ENCODE results near the gene TTC38.

Gene TTC38

DNA sequence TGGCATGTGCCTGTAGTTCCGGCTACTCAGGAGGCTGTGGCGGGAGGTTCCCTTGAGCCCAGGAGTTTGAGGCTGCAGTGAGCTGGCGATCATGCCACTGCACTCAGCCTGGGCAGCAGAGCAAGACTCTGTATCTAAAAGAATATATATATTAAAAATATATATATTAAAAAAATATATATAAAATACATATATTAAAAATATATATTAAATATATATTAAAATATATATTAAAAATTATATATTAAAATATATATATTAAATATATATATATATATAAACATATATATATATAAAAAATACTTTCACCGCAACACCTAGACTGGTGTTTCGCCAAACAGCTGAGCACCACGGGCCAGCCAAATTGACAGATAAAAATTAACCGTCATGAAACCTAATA, 8.8 kb downstream of the TTC38 start:
- H3K4me2 ChIP-seq (ENCODE audit: low read length), result no peak overlapping the region
- no peaks in the 10 kb centered on the region for H3K9me3 ChIP-seq (ENCODE audit: control insufficient read depth, low read length)
- H3K79me2 ChIP-seq, result no peaks in the 10 kb centered on the region
- H3K9ac ChIP-seq, result no peak overlapping the region
- TF ChIP-seq, protein P1, sequence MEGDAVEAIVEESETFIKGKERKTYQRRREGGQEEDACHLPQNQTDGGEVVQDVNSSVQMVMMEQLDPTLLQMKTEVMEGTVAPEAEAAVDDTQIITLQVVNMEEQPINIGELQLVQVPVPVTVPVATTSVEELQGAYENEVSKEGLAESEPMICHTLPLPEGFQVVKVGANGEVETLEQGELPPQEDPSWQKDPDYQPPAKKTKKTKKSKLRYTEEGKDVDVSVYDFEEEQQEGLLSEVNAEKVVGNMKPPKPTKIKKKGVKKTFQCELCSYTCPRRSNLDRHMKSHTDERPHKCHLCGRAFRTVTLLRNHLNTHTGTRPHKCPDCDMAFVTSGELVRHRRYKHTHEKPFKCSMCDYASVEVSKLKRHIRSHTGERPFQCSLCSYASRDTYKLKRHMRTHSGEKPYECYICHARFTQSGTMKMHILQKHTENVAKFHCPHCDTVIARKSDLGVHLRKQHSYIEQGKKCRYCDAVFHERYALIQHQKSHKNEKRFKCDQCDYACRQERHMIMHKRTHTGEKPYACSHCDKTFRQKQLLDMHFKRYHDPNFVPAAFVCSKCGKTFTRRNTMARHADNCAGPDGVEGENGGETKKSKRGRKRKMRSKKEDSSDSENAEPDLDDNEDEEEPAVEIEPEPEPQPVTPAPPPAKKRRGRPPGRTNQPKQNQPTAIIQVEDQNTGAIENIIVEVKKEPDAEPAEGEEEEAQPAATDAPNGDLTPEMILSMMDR (IDR thresholded peaks at IDR 0.05), result no peak
- H3K4me1 ChIP-seq, result no peaks in the 10 kb centered on the region
- H3K36me3 ChIP-seq (ENCODE audit: control insufficient read depth, insufficient read depth, low read length), result no peaks in the 10 kb centered on the region
- no peak overlapping the region for H3K4me3 ChIP-seq (ENCODE audit: low read depth, low read length)
- no peaks in the 10 kb centered on the region for H3K27me3 ChIP-seq (ENCODE audit: control insufficient read depth, insufficient read depth, low read length)
- no peak overlapping the region for H3K27ac ChIP-seq
- H2AFZ ChIP-seq, result no peak overlapping the region

DNA sequence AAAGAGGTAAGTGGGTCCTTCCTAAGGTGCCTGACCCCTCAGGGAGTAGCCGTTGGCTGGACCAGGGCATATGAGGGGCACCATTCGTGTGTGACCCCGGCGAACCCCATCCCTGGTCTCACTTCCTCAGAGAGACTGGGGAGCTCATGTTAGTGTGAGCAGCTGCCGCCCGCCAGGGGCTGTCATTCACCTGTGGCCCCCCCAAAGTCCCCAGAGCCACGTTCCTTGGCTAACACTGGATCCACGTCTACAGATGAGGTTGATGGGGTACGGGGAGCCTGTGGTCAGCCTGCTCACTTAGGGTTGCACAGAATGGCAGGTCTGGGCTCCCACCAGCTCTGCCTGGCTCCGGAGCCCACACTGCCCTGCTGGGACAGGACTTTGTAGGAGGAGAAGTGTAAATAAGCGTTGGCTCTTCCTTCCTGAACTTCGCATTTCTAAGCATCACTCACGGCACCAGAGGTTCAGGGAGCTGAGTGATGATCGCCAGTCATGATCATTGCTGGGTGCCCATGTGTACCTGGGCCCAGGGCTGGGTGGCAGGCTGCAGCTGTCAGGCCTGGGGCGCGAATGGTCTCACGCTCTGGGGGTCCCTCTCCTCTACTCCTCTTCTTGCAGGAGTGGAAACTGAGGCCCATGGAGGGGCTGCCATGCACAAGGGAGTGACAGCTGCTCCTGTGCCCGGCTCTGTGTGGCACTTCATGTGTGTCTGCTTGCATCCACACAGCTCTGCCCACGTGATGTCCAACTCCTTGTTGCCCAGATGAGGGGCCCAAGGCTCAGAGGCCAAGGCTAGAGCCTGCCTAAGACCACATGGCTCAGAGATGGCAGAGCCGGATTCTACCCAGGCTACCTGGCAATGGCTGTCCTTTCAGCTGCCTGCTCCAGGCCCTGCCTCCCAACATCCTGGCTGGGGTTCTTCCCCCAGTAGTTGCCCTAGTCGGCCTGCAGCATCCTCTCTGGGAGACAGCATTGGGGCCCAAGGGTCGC, 11.1 kb downstream of the TTC38 start:
- H3K4me1 ChIP-seq, result no peaks in the 10 kb centered on the region
- TF ChIP-seq, protein P1 (IDR thresholded peaks at IDR 0.05), result no peak
- H3K4me2 ChIP-seq (ENCODE audit: low read length), result no peak overlapping the region
- H3K4me3 ChIP-seq (ENCODE audit: low read depth, low read length), result no peak overlapping the region
- H3K36me3 ChIP-seq (ENCODE audit: control insufficient read depth, insufficient read depth, low read length), result no peaks in the 10 kb centered on the region
- H3K27ac ChIP-seq, result no peak overlapping the region
- no peak overlapping the region for H3K9ac ChIP-seq
- no peak overlapping the region for H2AFZ ChIP-seq
- no peaks in the 10 kb centered on the region for H3K79me2 ChIP-seq
- H3K9me3 ChIP-seq (ENCODE audit: control insufficient read depth, low read length), result no peaks in the 10 kb centered on the region
- H3K27me3 ChIP-seq (ENCODE audit: control insufficient read depth, insufficient read depth, low read length), result no peaks in the 10 kb centered on the region

DNA sequence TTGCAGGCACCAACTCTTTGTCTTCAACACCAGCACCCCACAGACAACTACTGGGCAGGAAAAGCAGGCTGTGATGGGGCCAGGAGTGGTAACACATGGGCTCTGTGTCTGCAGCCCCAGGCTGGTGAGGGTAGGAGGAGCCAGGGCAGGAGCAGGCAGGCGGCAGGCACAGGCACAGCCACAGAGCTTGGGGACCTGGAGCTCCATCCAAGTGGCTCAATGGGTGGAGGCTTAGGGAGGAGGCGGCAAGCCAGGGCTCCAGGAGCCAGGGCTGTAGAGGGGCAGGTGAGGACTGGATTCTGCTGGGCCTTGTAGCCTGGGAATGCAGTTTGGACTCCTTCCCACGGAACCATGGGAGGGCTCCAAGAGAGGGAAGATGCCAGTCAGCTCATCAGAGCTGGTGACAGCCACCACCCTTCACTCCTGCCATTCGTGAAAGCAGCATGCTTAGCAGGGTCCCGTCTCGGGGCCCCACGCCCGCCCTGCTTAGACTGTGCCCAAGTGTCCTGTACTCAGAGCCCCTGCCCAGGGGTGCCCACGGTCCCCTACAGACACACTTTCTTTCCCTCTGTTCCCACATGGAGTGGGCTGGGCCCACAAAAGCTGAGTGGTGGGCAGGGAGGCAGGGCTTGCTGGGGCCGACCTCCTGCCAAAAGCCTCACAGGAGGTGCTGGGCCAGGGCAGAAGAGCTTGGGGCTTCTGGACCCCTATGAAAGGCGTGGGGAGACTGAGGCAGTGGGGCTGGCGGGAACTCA, 12.4 kb downstream of the TTC38 start:
- H3K9me3 ChIP-seq (ENCODE audit: control insufficient read depth, low read length), result no peaks in the 10 kb centered on the region
- no peaks in the 10 kb centered on the region for H3K36me3 ChIP-seq (ENCODE audit: control insufficient read depth, insufficient read depth, low read length)
- no peaks in the 10 kb centered on the region for H3K79me2 ChIP-seq
- H3K4me2 ChIP-seq (ENCODE audit: low read length), result no peak overlapping the region
- TF ChIP-seq, protein P1 (IDR thresholded peaks at IDR 0.05), result no peak
- H3K4me3 ChIP-seq (ENCODE audit: low read depth, low read length), result no peak overlapping the region
- H3K4me1 ChIP-seq, result no peaks in the 10 kb centered on the region
- no peak overlapping the region for H3K9ac ChIP-seq
- no peaks in the 10 kb centered on the region for H3K27me3 ChIP-seq (ENCODE audit: control insufficient read depth, insufficient read depth, low read length)
- no peak overlapping the region for H3K27ac ChIP-seq
- H2AFZ ChIP-seq, result no peak overlapping the region

DNA sequence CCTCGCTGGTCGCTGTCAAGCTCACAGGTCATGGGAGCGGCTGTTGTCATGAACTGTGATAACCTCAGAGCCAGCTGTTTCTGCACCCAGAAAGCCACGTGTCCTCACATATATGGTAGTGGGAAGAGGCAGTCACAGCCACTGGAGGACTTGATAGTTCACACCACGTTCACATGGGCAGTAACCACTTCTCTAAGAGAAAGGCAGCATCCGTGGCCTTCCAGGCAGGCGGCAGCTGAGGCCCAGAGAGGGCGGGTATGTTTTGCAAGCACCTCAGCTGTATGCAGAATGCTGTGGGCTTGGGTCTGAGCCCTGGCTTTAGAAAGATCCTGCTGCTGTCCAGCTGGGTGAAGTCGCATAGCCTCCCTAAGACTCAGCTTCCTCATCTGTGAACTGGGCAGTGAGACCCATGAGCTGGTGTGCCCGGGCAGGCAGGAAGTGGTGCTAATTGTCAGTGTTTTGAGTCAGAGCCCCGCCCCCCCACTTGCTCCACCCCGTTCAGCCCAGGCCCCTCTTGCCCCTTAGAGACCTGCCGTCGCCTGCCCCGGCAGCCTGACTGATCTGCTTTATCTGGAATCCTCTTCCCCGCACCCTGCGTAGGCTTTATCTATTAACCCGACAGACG, 13.3 kb downstream of the TTC38 start:
- Histone ChIP-seq H3K79me2 (no peaks in the 10 kb centered on the region), H3K4me1 (no peaks in the 10 kb centered on the region), H2AFZ (no peak overlapping the region), H3K9me3 (ENCODE audit: control insufficient read depth, low read length) (no peaks in the 10 kb centered on the region), H3K4me2 (ENCODE audit: low read length) (no peak overlapping the region), H3K36me3 (ENCODE audit: control insufficient read depth, insufficient read depth, low read length) (no peaks in the 10 kb centered on the region), H3K27me3 (ENCODE audit: control insufficient read depth, insufficient read depth, low read length) (no peaks in the 10 kb centered on the region), H3K9ac (no peak overlapping the region), H3K4me3 (ENCODE audit: low read depth, low read length) (no peak overlapping the region), H3K27ac (no peak overlapping the region)
- TF ChIP-seq, protein P1 (IDR thresholded peaks at IDR 0.05), result no peak

Measured in parathyroid adenoma (tissue), 2 donors.